GM21528 (cell line): ENCODE measurements around the gene PFDN2.
"Not testable (repeated sequence)": the region's sequence is repeated elsewhere in the genome, so short reads cannot be mapped to it uniquely, and the experiment has no call there.

Experiments
- ATAC-seq: cut with Tn5 transposase; IDR thresholded peaks from one replicate; pipeline ENCODE4 v1.9.1; 2021; ENCODE audit warnings: mild to moderate bottlenecking, moderate library complexity; ENCODE audit not compliant: unreplicated experiment, low FRiP score

Gene PFDN2

GRCh38 chr1:161140755-161141400 lies 23.0 kb upstream of the PFDN2 start:
- ATAC-seq = no peak

- ATAC-seq = no peak
Measured at GRCh38 chr1:161139766-161140165, 21.9 kb upstream of the PFDN2 start.

GRCh38 chr1:161138431-161138830 lies 20.6 kb upstream of the PFDN2 start:
- no peak for ATAC-seq

GRCh38 chr1:161137881-161138280 lies 20.0 kb upstream of the PFDN2 start:
- no peak for ATAC-seq

- peak; percentile 13 for ATAC-seq
Measured at GRCh38 chr1:161133220-161133740, 15.4 kb upstream of the PFDN2 start.

- ATAC-seq = peak; percentile 89
Measured at GRCh38 chr1:161132410-161133219, 14.8 kb upstream of the PFDN2 start, which contains the start of gene DEDD. TSS of gene DEDD (minus strand) at chr1:161132667. CDS start at chr1:161124462, 8,205 bp downstream.

- ATAC-seq = no peak
Measured at GRCh38 chr1:161131523-161132409, 13.9 kb upstream of the PFDN2 start.

- ATAC-seq = no peak
Measured at GRCh38 chr1:161130266-161130665, 12.4 kb upstream of the PFDN2 start.

GRCh38 chr1:161128591-161129420 lies 11.0 kb upstream of the PFDN2 start:
- no peak for ATAC-seq

GRCh38 chr1:161127649-161128048 lies 9.8 kb upstream of the PFDN2 start:
- ATAC-seq = no peak

GRCh38 chr1:161122967-161123366 lies 5.1 kb upstream of the PFDN2 start:
- no peak for ATAC-seq

- ATAC-seq = no peak
Measured at GRCh38 chr1:161121834-161122233, 4.0 kb upstream of the PFDN2 start.

- ATAC-seq = no peak
Measured at GRCh38 chr1:161121042-161121650, 3.3 kb upstream of the PFDN2 start.

GRCh38 chr1:161119092-161119903 lies 1.5 kb upstream of the PFDN2 start:
- no peak for ATAC-seq

- not testable (repeated sequence) for ATAC-seq
Measured at GRCh38 chr1:161115961-161116360, 1.9 kb downstream of the PFDN2 start.

- ATAC-seq = no peak
Measured at GRCh38 chr1:161115132-161115711, 2.6 kb downstream of the PFDN2 start.

- ATAC-seq = no peak
Measured at GRCh38 chr1:161114556-161114955, 3.3 kb downstream of the PFDN2 start.

GRCh38 chr1:161113915-161114314 lies 3.9 kb downstream of the PFDN2 start:
- ATAC-seq = no peak
